Stomach (tissue), 4 donors: Measurements from ENCODE around the gene ZNF311.

Experiments used
- EP300 ChIP-seq: sonication (generic); formaldehyde crosslinking; IDR thresholded peaks from one replicate; pipeline ENCODE4 v1.6.1; 2017; ENCODE audit warnings: antibody characterized with exemption
- POLR2A ChIP-seq, 4 donors: fragments of 450-650 bp; IDR thresholded peaks; one replicate each; pipeline ENCODE4 v1.6.1; 2016; ENCODE audit warnings: antibody characterized with exemption in 4 of 4, control low read depth in 2 of 4, mild to moderate bottlenecking in 1 of 4, moderate library complexity in 1 of 4
- TF ChIP-seq, protein P1 (sequence below), 7 experiments: fragments of 450-650 bp in 4 of 7; fragments of 200-600 bp in 3 of 7; sonication (generic) in 3 of 7; IDR thresholded peaks; one replicate each; pipeline ENCODE4 v1.5.1; 2016 to 2019; ENCODE audit warnings: antibody characterized with exemption in 7 of 7, control low read depth in 2 of 7, mild to moderate bottlenecking in 1 of 7

DNA sequence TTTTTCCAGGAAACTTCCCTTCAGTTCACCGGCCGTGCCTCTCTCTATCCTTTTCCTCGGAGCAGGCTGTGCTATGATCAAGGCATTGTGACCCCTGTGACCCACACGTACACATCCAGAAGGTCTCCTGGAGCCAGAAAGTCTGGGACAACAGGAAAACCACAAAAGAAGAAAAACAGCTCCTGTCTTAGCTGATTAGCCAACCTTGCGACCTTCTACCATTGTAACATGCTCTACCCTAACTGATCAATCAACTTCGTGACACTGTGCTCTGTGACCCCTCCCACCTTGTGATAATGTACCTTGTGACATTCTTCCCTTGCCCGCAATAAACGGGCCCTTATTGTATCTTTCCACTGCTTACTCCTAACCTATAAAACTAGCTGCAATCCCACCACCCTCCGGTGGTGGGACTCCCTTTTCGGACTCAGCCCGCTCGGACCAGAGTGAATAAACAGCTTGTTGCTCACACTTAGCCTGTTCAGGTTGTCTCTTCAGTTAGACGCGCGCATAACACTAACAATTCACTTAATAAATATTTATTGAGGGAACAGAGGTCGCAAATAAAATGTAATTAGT lies 24.2 kb downstream of the ZNF311 start:
- TF ChIP-seq, protein P1, sequence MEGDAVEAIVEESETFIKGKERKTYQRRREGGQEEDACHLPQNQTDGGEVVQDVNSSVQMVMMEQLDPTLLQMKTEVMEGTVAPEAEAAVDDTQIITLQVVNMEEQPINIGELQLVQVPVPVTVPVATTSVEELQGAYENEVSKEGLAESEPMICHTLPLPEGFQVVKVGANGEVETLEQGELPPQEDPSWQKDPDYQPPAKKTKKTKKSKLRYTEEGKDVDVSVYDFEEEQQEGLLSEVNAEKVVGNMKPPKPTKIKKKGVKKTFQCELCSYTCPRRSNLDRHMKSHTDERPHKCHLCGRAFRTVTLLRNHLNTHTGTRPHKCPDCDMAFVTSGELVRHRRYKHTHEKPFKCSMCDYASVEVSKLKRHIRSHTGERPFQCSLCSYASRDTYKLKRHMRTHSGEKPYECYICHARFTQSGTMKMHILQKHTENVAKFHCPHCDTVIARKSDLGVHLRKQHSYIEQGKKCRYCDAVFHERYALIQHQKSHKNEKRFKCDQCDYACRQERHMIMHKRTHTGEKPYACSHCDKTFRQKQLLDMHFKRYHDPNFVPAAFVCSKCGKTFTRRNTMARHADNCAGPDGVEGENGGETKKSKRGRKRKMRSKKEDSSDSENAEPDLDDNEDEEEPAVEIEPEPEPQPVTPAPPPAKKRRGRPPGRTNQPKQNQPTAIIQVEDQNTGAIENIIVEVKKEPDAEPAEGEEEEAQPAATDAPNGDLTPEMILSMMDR (IDR thresholded peaks at IDR 0.05) = peak in 3 of 7 experiments; percentile 8 to 12 (median 12)
- TF ChIP-seq POLR2A (IDR thresholded peaks at IDR 0.05) = no peak
- no peak for TF ChIP-seq EP300
